ENCODE data around the gene TTLL9. TPM values are rescaled to one million over a fixed set of nuclear protein-coding genes. Genes with fewer than 3 reads are reported as not detected.

Gene TTLL9
- total and polyA plus RNA-seq, 2 experiments from 2014 or later: 0.09 to 0.15 TPM

- Histone ChIP-seq H3K27ac (no peak overlapping the region), H3K36me3 (no peaks in the 10 kb centered on the region), H3K4me1 (ENCODE audit: low read depth) (peaks cover 5% of the 10 kb centered on the region), H3K4me3 (no peak overlapping the region), H3K27me3 (peaks cover 8% of the 10 kb centered on the region), H3K9me3 (ENCODE audit: low read depth) (no peaks in the 10 kb centered on the region)
- no peak for DNase-seq (ENCODE audit: low read depth in 1 of 2, low spot score in 1 of 2)
- TF ChIP-seq, protein P1, sequence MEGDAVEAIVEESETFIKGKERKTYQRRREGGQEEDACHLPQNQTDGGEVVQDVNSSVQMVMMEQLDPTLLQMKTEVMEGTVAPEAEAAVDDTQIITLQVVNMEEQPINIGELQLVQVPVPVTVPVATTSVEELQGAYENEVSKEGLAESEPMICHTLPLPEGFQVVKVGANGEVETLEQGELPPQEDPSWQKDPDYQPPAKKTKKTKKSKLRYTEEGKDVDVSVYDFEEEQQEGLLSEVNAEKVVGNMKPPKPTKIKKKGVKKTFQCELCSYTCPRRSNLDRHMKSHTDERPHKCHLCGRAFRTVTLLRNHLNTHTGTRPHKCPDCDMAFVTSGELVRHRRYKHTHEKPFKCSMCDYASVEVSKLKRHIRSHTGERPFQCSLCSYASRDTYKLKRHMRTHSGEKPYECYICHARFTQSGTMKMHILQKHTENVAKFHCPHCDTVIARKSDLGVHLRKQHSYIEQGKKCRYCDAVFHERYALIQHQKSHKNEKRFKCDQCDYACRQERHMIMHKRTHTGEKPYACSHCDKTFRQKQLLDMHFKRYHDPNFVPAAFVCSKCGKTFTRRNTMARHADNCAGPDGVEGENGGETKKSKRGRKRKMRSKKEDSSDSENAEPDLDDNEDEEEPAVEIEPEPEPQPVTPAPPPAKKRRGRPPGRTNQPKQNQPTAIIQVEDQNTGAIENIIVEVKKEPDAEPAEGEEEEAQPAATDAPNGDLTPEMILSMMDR (IDR thresholded peaks at IDR 0.05; ENCODE audit: low read depth, low read length): no peak
Observed at GRCh38 chr20:31858760-31859083, 11.7 kb upstream of the TTLL9 start.

- Histone ChIP-seq H3K4me1 (ENCODE audit: low read depth) (peaks cover 5% of the 10 kb centered on the region), H3K27ac (no peak overlapping the region), H3K4me3 (no peak overlapping the region), H3K27me3 (peaks cover 8% of the 10 kb centered on the region), H3K9me3 (ENCODE audit: low read depth) (no peaks in the 10 kb centered on the region), H3K36me3 (no peaks in the 10 kb centered on the region)
- no peak for DNase-seq (ENCODE audit: low read depth in 1 of 2, low spot score in 1 of 2)
- TF ChIP-seq, protein P1 (IDR thresholded peaks at IDR 0.05; ENCODE audit: low read depth, low read length): no peak
Observed at GRCh38 chr20:31859266-31859997, 11.0 kb upstream of the TTLL9 start.

DNA sequence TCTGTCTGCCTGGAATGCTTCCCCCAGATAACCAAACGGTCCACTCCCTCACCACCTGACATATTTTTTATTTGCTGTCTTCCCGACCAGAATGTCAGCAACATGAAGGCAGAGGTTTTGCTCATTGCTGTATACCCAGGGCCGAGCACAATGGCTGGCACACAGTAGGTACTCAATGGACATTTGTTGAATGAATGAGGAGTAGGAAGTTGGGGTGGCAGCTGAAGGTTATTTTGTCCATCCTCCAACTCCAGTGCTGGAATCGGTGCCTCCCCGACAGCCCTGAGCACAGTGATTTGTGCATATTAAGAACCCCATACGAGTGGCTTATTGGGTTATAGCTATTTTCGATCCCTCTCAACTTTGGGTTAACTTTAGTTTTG lies 10.4 kb upstream of the TTLL9 start:
- Histone ChIP-seq H3K4me3 (no peak overlapping the region), H3K36me3 (no peaks in the 10 kb centered on the region), H3K27me3 (peaks cover 8% of the 10 kb centered on the region), H3K4me1 (ENCODE audit: low read depth) (peaks cover 5% of the 10 kb centered on the region), H3K9me3 (ENCODE audit: low read depth) (no peaks in the 10 kb centered on the region), H3K27ac (no peak overlapping the region)
- DNase-seq (ENCODE audit: low read depth in 1 of 2, low spot score in 1 of 2): no peak
- TF ChIP-seq, protein P1 (IDR thresholded peaks at IDR 0.05; ENCODE audit: low read depth, low read length): no peak

GRCh38 chr20:31860390-31861134 lies 9.9 kb upstream of the TTLL9 start:
- peak overlapping the region; percentile 68 for H3K4me3 ChIP-seq
- H3K27ac ChIP-seq: no peak overlapping the region
- no peaks in the 10 kb centered on the region for H3K9me3 ChIP-seq (ENCODE audit: low read depth)
- H3K4me1 ChIP-seq (ENCODE audit: low read depth): peaks cover 5% of the 10 kb centered on the region
- TF ChIP-seq, protein P1 (IDR thresholded peaks at IDR 0.05; ENCODE audit: low read depth, low read length): no peak
- peak in 1 of 2 donors; percentile 55 for DNase-seq (ENCODE audit: low read depth in 1 of 2, low spot score in 1 of 2)
- H3K36me3 ChIP-seq: no peaks in the 10 kb centered on the region
- peaks cover 2% of the 10 kb centered on the region for H3K27me3 ChIP-seq

DNA sequence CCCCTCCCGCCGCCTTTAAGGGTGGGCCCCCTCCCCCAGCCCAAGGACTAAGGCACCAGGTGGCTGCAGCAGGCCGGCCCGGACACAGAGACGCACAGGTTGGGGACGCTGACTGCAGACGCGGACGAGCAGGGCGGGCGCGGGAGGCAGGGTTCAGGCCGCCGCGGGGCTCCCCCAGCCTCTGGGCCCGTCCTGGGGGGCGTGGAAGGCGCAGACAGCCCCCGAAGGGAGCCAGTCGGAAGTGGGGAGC lies 9.4 kb upstream of the TTLL9 start:
- peak in 1 of 2 donors; percentile 51 for DNase-seq (ENCODE audit: low read depth in 1 of 2, low spot score in 1 of 2)
- TF ChIP-seq, protein P1 (IDR thresholded peaks at IDR 0.05; ENCODE audit: low read depth, low read length): no peak
- H3K4me3 ChIP-seq: peak overlapping the region; percentile 68
- H3K36me3 ChIP-seq: no peaks in the 10 kb centered on the region
- H3K27ac ChIP-seq: no peak overlapping the region
- H3K9me3 ChIP-seq (ENCODE audit: low read depth): no peaks in the 10 kb centered on the region
- peaks cover 2% of the 10 kb centered on the region for H3K27me3 ChIP-seq
- H3K4me1 ChIP-seq (ENCODE audit: low read depth): peaks cover 5% of the 10 kb centered on the region
